Kidney epithelial cell (primary cell): ENCODE results near the gene SPANXC. TPM values are rescaled to one million over a fixed set of nuclear protein-coding genes. Genes with fewer than 3 reads are reported as not detected.

Experiments used
- DNase-seq: peaks from one replicate; pipeline ENCODE4 v3.0.0-alpha.2; 2010; ENCODE audit warnings: low read depth
- H3K27me3 ChIP-seq: 2 replicates; pipeline ENCODE4 v1.6.0; 2011; ENCODE audit warnings: low read length; ENCODE audit not compliant: control insufficient read depth, insufficient read depth
- H3K36me3 ChIP-seq: 2 replicates; pipeline ENCODE4 v1.5.1; 2011; ENCODE audit warnings: low read length; ENCODE audit not compliant: control insufficient read depth, insufficient read depth
- H3K4me3 ChIP-seq: 2 replicates; pipeline ENCODE4 v1.5.1; 2011; ENCODE audit warnings: low read depth, mild to moderate bottlenecking, control low read depth, low read length
- CTCF ChIP-seq: IDR thresholded peaks from 2 replicates; pipeline ENCODE4 v1.5.1; 2011; ENCODE audit warnings: mild to moderate bottlenecking, moderate library complexity, low read length, control low read depth, inconsistent platforms; ENCODE audit not compliant: insufficient read depth, poor library complexity, severe bottlenecking
- total RNA-seq: library from RNA; depleted of rRNA; stranded (reverse); fragments of >200 nt; gene quantifications from 2 replicates; pipeline ENCODE4 v1.2.3, GENCODE V29; 2015

The SPANXC gene
- total RNA-seq, 1 donor from 2014 or later: not detected

GRCh38 chrX:141214196-141214595 is 28.1 kb downstream of the SPANXC start:
- Histone ChIP-seq H3K36me3 (no peaks in the 10 kb centered on the region), H3K4me3 (no peak overlapping the region)
- TF ChIP-seq CTCF: no peak

GRCh38 chrX:141201962-141202361 is 40.4 kb downstream of the SPANXC start:
- DNase-seq: no peak
- Histone ChIP-seq H3K36me3 (no peaks in the 10 kb centered on the region), H3K27me3 (no peaks in the 10 kb centered on the region), H3K4me3 (no peak overlapping the region)
- TF ChIP-seq CTCF: no peak

More at GRCh38 chrX:141214196-141214595, 28.1 kb downstream of the SPANXC start:
- DNase-seq: no peak
- H3K27me3 ChIP-seq: no peaks in the 10 kb centered on the region

Other genes with a start within 250 kb of the SPANXC start
- not detected in 2 replicates for gene SPANXB1, start 239.9 kb downstream of the SPANXC start, total RNA-seq
- 6.6 and 9.9 TPM in 2 replicates for gene LDOC1, start 65.4 kb downstream of the SPANXC start, total RNA-seq